Activated gamma-delta T cell treated with anti-CD3 and anti-CD28 coated beads, Interleukin-2, amount 50 U/mL, for 16 hours (primary cell): ENCODE measurements around the gene IFNG.

Experiments
- DNase-seq: peaks from one replicate; pipeline ENCODE4 v3.0.0-alpha.2; 2020; ENCODE audit warnings: low read depth

IFNG gene

DNA sequence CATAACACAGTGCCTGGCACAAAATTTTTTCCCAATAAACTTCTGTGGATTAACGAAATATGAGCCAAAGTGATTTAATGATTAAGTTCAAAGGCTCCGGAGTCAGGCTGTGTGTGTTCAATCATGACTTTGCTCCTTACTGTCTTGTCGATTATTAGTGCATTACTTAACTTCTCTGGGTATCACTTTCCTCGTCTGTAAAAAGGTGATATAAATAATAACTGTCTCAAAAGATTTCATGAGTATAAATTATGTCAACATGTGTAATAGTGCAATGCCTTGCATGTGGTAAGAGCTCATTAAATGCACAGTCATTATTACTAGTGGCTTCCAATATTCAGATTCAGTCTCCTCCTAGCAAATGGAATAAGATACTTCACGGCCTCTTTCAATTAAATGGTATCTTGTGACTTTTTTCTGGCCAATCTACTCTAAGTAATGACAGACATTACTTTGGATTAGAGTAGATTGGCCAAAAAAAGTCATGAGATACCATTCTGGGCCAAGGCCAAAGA, 6.8 kb upstream of the IFNG start:
- no peak for DNase-seq

GRCh38 chr12:68163560-68164081, 4.1 kb upstream of the IFNG start:
- no peak for DNase-seq

DNA sequence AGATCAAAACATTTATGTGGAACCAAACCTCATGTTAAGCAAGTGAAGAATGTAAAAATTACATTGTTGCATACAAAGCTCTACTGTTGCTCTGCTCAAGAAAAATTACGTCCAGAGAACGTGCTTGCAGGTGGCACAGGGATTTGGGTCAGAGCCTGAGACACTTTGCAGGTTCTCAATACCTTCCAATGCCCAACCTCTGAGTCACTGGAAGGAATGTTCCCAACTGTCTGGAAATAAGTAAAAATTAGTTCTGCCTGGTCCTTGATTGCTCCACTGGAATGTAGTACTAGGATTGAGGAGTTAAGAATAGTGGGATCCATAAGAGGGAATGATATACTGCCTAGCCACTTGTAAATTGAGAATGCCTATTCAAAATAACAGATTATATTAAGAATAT, 2.8 kb upstream of the IFNG start:
- DNase-seq: no peak

GRCh38 chr12:68158432-68158831, 1.1 kb downstream of the IFNG start:
- no peak for DNase-seq

- no peak for DNase-seq
These were observed 2.2 kb downstream of the IFNG start for GRCh38 chr12:68157380-68157779.

GRCh38 chr12:68156636-68157035, 2.9 kb downstream of the IFNG start:
- DNase-seq: no peak

DNA sequence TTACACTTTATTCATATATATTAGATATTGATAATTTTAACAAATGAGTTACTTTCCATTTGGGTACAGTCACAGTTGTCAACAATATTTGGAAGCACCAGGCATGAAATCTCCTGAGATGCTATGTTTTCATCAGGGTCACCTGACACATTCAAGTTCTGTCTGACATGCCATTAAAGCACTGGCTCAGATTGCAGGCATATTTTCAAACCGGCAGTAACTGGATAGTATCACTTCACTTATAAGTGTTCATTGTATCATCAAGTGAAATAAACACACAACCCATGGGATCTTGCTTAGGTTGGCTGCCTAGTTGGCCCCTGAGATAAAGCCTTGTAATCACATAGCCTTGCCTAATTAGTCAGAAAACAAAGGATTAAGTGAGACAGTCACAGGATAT, 4.8 kb downstream of the IFNG start:
- DNase-seq: no peak

DNA sequence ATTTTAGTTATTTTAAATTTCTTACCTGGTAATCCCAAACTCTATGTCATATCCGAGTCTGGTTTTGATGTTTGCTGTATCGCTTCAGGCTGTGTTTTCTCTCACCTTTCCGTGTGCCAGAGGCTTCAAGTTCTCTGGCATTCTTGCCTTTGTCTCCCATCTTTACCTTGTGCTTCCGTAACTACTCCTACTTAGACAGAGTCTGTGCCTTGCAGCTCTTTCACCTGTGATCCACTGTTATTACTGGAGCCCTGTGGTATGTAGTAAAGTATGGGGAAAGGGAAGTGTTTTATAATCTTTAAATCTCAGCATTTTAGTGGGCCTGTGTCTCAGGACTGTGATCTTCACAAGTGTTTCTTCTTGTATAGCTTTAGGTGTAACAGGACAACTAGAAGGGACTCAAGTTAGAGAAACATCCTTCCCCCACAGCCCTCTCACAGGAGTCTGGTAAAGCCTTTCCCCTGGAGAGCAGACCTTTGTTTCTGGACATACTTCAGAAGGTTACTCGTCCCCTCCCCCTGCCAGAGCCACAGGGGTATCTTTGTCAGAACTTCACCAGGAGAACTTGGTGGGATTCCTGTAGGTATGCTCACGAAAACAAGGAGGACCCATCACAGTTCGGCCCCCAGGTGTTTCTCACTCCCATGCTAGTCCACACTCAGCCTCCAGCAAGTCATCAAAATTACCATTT, 11.1 kb downstream of the IFNG start:
- no peak for DNase-seq

- no peak for DNase-seq
These were observed 19.0 kb downstream of the IFNG start for GRCh38 chr12:68140556-68140955.

- DNase-seq: no peak
These were observed 19.6 kb downstream of the IFNG start for GRCh38 chr12:68139941-68140340.

GRCh38 chr12:68139001-68139400, 20.5 kb downstream of the IFNG start:
- DNase-seq: no peak

DNA sequence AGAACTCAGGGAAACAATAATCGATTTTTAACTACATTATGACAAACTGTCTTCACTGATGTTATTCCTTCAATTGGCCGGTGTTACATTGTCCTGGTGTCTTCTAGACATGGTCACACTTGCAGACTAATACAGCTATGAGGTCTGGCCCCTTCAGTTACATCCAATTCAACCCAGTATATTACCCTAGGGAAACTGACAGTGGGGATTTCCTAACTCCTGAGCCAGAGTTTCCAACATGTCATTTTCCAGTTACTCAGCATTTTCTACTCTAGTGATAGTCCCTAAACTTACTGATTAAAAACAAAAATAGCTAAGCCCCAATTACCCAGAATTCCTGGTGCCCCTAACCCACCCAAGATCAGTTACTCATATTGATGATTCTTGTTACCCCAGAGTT, 21.1 kb downstream of the IFNG start:
- DNase-seq: no peak

DNA sequence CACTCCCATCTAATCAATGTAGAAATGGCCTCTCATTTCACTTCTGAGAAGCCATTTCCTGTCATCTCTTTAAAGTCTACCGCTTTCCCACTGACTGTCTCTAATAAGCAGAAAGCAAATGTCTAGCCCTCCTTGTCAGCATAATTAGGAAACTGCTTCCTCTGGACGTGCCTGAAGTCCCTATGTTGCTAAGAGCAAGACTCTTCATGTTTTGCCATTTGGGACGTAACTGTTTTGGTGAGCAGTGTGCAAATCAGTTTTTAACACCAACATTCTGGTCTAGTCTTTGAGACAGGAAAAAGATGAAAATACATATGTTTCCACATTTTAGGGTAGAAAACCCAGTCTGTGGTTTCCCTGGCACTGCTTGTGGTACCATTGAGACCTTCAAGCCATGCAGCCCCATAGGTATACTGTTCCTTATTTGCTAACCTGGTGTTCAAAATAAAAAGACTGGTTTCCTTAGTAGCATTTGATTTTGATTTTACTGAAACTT, 22.2 kb downstream of the IFNG start:
- DNase-seq: no peak

- no peak for DNase-seq
These were observed 24.0 kb downstream of the IFNG start for GRCh38 chr12:68135520-68135919.

DNA sequence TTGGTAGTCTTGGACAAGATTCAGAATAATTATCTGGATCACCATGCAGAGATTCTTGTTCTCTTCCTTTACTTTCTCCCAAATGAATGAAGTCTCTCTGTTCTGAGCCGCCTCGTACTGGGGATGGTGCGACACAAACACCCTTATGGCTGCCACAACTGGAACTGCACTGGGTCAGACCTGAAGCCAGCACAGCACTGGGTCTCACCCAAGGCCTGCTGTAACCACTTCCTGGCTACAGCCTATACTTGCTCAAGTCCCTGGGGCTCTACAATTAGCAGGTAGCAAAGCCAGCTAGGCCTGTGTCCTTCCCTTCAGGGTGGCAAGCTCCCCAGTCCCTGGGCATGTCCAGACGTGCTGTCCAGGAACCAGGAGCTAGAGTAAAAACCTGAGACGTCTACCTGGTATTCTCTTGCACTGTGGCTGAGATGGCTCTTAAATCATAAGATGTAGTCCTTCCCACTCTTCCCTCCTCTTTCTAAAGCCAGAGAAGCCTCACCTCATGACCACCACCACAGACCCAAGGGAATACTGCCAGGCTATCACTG, 27.6 kb downstream of the IFNG start:
- DNase-seq: no peak

GRCh38 chr12:68129979-68130378, 29.6 kb downstream of the IFNG start:
- DNase-seq: no peak

DNA sequence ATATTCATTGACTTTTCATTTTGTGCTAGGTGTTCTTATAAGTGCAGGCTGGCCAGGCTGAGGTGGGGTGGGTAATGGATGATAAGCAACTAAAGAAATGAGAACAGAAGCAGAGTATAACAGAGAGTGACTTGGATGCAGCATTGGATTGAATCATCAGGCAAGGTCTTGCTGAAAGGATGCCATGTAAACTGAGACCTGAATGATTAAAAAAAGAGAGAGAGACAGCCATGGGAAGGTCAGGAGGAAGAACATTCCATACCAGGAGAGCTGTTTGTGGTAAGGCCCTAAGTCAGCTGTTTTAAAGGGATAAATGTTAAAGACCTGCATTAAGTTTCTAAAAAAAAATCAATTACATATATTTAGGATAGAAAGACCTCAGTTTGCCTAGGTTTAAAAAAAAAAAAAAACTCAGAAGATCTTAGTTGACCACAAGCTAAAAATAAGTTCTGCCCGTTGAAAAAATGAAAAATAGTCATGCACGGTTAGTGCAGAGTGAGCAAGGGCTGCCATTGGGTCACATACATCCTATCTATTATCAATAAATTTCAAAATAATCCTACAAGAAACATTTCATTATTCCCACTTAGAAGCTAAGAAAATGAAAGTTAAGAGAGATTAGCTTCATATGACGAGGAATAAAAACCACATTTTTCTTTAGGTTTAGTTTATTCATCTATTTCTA, 37.2 kb downstream of the IFNG start:
- DNase-seq: no peak

- peak; percentile 7 for DNase-seq
These were observed 38.4 kb downstream of the IFNG start for GRCh38 chr12:68121143-68121542.

DNA sequence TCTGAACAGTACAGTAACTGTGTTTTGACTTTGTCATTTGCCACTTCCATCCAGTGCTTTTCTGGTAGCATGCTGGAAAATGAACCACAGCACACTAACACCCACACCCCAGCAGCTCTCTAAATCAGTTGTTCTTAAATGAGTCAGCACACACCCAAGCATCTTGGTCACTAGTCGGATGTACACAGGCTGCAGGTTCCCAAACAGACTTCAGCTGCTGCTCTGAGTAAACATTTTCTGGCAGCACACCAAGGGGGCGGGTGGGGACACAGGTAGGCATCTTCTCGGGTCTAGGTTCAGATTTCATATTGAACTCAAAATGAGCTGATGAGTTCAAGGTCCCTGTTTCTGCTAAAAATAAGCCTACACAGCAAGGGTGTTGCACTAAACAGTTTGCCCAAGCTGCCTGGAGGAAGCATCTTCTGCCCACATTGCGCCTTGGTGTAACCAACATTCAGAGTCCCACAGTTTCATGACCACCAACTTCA, 39.8 kb downstream of the IFNG start:
- peak; percentile 44 for DNase-seq

- DNase-seq: no peak
These were observed 40.3 kb downstream of the IFNG start for GRCh38 chr12:68119250-68119649.

GRCh38 chr12:68118096-68118755, 41.3 kb downstream of the IFNG start:
- DNase-seq: no peak

GRCh38 chr12:68117661-68118060, 41.9 kb downstream of the IFNG start:
- no peak for DNase-seq
